Measurements from ENCODE around the gene PLEKHJ1.

PLEKHJ1 gene

DNA sequence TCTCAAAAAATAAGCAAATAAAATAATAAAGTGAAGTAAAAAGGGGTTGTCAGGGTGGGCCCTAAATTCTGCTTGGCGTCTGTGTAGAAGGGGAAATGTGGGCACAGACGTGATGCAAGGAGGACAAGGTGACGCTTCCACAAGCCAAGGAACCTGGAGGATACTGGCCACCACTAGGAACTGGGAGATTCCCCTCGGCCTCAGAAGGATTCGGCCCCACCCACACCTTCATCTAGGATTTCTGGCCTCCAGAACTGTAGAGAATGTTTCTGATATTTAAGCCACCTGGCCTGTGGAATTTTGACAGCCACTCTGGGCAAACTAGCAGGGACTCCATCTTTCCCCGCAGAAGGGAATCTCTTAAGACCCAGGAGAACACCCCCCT lies 1.1 kb downstream of the PLEKHJ1 start:
- no peak for DNase-seq

DNA sequence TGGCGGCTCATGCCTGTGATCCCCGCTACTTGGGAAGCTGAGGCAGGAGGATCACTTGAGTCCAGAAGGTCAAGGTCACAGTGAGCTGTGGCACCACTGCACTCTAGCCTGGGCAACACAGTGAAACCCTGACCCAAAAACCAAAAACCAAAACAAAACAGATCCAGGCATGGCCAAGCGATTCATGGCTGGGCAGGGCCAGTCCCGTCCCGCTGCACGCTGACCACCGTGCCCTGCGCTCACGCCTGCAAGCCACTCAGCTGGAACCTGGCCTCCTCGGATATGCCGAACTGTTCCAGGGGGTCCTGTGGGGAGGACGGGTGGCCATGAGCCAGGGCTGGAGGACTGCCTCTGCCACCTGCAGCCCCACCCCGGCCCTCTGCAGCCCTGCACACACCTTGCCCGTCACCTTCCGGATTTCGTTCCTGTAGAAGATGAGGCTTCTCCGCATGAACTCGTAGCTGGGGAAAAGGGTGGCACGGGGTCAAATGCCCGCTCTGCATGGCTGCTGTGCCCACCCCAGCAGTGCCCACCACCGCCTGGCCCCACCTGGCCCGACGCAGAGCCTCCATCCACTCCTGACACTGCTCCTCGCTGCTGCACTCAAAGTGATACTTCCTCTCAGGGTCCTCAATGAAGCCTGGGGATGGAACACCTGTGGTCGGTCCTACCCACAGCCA lies 2.4 kb downstream of the PLEKHJ1 start:
- no peak for DNase-seq

DNA sequence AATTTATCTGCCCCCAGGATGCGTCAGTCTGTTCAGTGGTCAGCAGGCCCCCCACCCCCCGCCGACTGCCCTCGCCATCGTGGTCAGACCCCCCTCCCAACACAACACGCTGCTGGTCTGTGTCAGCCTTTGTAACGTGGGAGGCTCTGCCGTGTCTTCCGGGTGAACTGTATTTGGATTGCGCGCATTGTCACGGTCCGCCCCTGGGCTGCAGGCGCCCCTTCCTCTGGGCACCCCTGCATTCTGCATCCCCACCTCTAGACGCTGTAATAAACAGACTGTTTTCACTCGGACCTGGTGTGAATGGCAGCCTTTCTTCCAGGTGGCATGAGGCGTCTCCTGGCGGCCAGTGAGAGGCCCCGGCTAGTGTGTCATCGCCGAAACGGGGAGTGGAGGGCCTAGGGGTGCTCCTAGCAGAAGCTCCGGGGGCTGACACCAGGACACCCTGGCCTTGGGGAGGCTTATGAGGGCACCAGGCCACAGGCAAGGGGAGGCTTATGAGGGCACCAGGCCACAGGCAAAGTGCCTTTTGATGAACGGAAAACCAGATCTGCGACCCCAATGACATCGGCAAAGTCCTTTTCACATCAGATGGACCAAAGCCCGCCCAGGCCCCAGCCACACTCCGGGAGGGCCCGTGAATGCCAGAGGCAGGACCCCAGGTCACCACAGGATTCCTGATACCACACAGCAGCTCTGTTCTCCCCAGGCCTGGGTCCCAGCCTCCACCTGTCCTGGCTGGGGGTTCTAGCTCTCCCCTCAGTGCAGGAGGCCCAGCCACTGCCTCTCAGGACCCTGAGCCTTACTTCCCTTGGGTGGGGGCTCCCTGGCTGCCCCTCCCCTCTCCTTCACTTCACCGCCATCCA lies 3.6 kb downstream of the PLEKHJ1 start:
- no peak for DNase-seq

DNA sequence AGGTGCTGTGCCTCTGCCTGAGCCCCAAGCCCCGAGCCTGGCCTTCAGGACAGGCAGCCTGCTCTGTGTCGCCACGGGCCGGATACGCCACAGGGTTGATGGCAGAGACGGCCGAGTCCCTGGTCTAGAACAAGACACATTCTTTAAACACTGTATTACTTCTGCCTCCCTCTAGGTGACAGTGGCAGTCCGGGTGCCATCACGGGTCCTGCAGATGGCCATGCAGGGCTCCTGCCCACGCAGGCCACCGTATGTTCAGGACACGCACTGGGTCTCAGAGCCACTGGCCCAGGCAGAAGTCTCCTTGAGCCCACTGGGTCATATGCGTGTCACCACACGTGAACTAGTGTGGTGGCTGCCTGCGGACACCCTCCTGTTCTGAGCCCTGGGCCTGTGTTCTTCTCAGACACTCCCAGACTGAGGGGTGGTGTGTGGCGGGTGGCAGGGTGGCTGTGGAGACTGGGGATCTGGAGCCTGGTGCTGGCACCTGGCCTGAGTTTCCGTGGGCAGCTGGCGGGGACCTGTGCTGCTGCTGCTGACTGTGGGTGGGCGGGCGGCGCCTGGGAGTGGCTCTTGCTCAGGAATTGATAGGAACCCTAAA lies 4.4 kb downstream of the PLEKHJ1 start:
- no peak for DNase-seq

DNA sequence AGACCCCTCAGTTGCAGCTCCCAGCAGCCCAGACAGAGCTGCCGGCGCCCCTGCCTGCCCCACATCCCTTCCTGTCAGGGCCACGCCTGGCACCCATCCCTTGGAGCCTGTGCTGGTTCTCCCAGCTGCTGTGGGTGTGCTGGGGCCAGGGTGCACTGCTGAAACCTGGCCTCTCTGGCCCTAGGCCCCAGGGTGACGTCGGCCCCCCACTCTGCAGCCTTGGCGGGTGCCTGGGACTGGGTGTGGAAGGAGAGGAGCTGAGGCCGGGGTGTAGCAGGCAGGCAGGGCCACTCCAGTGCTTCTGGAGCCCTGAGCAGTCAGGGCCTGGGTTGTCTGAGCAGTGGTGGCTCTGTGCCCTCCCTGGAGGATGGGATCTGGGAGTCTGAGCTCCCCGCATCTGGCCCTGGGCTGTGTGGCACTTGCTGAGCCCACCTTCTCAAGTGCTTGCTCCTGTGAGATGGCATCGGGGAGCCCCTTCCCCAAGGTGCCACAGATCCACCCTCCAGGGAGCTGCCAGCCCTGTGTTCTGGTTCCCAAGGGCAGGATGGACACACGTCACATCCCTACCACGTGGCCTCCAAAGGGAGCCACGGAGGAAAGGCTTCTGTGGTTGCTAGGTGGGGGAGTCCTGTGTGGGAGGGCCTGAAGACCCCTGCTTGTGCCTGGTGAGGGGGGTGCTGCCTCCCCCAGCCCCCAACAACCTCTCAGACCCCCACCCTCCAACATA lies 5.2 kb downstream of the PLEKHJ1 start:
- DNase-seq: no peak

DNA sequence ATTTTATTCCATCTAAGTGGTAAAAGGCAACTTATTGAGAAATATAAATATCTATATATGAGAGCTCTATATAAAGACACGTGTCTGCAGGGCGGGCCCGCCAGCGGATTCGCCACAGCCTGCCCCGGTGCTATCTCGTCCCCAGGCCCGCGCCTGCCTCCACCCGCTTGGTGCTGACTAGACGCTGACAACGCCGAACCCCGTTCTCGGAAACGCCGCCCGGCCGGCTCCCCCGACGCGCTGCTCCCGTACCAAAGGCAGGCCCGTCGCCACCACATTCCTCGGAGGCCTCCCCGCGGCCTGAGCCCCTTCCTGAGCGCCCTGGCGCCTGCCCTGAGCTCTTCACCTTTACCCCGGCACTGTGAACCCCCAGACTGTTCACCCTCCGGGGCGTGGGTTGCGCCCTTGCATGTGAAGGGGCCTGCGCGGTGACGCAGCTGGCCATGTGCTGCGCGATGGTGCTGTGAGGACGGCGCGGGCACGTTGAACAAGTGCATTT lies 6.0 kb downstream of the PLEKHJ1 start:
- no peak for DNase-seq

DNA sequence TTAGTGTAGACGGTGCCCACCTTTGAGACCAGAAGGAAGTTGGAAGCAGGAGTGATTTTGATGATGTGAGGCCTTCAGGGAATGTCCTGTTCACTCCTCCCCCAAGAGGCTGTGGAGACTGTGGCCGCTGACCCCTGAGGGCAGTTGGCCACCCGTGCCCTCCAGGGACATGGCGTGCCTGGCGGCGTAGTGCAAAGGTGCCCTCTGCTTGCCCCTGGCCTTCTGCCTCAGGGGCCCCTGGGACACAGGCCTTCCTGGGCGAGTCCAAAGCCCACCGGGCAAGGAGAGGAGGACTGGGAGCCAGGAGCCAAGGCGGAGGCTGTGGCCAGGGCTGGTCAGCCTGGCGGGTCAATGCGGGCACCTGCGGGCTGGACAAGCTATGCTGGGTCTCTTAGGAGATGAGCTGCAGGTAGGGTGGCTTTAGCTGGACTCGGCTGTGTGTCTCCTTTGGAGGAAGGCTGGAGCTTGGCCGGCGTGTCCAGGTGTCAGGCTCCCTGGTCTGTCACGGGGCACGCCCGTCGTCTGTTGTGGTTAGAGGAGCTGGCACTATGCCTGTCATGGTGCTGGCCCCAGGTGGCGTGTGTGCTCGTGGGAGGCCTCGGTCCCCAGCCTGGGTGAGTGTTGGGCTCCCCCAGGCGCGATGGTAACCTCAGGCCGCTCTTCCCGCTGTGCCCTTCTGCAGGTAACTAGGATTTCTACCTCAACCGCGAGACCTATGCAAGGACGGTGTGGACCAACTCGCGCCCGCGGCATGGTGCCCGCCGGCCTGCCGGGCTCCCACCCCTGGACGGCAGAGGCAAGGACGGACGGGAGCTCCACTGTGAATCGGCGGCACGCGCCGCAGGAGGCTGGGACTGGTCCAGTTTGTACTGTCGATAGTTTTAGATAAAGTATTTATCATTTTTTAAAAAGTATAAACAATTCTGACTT lies 6.8 kb downstream of the PLEKHJ1 start:
- no peak for DNase-seq

DNA sequence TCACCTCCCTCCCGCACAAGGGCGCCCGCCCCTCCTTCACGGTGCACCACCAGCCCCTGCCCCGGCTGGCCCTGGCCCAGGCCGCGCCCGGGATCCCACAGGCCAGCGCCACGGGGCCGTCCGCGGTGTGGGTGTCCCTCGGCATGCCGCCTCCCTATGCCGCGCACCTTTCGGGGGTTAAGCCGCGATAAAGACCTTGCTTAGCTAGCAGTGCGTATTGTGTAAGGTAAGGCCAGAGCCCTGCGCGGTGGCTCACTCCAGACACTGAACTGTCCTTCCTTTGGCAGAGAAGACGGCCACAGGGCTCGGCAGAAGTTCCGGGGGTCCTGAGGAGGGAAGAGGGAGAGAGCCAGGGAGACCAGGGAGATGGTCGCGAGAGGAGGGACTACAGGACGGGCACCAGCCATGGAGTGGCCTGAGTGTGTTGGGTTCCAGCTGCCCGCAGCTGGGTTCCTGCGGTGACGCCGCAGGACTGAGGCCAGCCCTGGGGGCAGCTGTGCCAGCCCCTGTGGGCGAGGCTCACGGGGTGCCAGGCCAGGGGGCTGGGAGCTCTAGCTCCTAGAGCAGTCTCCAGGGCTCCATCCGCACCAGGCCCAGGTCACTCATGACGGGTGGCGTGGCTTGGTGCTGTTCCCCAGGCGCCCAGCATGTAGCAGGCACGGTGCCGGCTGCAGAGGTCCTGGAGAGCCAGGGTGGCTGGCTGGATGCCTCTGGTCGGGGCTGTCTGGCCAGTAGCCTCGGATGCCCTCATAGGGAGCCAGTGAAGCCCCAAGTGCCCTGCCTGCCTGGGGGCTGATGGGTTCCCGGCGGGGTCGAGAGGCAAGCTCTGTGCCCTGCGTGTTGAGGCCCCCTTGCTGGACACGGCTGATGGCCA lies 7.7 kb downstream of the PLEKHJ1 start:
- no peak for DNase-seq

DNA sequence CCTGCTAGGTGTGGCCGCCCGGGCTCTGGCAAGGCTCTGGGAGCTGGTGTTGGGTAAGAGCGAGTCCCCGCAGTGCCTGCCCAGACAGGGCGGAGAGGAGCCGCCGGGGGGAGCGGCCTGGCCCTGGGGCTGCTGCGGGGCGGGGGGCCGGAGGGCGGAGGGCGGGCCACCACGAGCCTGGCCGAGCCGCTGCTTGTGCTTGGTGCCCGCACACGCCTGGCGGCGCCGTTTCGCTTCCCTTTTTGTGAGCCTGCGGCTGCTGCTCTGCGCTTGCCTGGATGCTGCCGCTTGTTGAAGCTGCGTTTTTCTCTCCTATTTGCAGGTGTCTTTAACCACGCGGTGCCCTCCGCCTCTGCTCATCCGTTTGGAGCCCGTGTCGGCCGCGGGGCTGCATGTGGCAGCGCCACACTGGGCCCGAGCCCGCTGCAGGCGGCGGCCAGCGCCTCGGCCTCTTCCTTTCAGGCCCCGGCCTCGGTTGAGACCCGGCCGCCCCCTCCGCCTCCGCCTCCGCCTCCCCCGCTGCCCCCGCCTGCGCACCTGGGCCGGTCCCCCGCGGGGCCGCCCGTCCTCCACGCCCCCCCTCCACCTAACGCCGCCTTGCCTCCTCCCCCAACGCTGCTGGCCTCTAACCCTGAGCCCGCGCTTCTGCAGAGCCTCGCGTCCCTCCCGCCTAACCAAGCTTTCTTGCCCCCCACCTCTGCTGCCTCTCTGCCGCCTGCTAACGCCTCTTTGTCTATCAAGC lies 8.5 kb downstream of the PLEKHJ1 start:
- DNase-seq: no peak

DNA sequence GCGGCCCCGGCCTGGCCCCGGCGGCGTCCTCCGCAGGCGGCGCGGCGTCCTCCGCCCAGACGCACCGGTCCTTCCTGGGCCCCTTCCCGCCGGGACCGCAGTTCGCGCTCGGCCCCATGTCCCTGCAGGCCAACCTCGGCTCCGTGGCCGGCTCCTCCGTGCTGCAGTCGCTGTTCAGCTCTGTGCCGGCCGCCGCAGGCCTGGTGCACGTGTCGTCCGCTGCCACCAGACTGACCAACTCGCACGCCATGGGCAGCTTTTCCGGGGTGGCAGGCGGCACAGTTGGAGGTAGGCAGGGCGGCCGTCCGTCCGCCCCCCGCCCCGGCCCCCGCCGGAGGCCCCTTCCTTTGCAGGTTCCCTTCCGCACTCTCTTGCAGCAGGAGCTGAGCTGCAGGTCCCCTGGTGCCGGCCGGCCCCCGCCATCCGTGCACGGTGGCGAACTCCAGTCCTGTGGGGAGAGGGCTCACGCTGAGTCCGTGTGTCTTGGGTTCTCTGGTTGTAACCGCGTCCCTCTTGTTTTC lies 9.2 kb downstream of the PLEKHJ1 start:
- no peak for DNase-seq

DNA sequence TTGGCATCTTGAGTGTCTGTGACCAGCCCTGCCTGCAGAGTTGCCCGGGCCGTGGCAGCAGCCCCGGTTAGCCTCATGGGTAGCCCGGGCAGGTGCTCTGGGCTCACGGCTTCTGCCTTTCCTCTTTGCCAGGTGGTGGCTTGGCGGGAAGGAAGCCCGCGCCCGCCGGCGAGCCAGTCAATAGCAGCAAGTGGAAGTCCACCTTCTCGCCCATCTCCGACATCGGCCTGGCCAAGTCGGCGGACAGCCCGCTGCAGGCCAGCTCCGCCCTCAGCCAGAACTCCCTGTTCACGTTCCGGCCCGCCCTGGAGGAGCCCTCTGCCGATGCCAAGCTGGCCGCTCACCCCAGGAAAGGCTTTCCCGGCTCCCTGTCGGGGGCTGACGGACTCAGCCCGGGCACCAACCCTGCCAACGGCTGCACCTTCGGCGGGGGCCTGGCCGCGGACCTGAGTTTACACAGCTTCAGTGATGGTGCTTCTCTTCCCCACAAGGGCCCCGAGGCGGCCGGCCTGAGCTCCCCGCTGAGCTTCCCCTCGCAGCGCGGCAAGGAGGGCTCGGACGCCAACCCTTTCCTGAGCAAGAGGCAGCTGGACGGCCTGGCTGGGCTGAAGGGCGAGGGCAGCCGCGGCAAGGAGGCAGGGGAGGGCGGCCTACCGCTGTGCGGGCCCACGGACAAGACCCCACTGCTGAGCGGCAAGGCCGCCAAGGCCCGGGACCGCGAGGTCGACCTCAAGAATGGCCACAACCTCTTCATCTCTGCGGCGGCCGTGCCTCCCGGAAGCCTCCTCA lies 9.9 kb downstream of the PLEKHJ1 start:
- DNase-seq: no peak

DNA sequence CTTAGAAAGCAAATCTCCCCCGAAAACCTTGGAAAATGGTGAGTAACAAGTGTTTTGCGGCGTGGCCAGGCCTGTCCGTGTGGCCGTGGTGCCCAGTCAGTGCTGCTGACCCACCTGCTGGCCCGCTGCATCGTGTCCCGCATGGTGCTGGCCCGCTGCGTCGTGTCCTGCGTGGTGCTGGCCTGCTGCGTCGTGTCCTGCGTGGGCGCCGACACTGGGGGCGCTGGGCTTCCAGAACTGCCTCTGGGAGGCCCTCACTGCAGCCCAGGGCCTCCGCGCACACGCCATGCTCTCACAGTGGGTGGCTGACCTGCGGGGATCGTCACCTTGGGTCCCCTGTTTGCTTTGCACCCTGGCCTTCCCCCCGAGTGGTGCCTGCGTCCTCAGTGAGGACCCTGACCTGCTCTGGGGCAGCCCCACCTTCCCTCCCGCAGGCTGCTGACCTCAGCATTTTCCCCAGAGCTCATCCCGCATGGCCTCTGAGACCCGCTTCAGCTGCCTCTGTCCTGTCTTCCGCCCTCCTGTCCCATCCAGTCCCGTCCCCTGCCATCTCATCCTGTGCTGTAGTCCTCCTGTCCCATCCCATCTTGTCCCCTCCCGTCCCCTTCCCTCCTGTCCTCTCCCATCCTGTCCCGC lies 10.6 kb downstream of the PLEKHJ1 start:
- no peak for DNase-seq

DNA sequence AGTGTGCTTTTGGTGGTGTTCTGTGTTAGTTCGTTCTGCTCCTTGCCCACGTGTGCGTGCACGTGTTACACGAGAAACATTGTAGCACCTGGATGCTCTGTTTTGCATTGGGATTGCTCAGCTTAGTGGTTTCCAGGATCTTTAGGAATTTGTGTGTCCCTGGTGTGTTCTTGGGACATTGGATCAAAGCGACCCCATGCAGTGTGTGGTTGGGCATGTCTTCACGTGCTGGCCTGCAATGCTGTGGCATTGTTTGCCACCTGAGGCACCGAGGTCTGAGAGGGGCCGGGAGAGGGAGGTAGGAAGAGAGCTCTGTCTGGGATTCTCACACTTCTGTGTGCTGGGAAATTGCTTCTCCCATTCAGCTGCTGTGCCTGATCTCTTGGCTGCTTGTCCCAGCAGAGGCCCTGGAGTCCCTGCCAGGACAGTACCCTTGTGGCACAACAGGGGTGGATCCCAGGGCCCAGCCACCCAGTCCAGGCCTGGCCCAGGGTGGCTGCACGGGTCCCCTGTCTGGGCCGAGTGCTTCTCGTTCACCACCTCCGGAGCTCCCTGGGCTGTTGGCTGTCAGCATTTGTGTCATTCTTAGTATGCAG lies 11.3 kb downstream of the PLEKHJ1 start:
- no peak for DNase-seq

DNA sequence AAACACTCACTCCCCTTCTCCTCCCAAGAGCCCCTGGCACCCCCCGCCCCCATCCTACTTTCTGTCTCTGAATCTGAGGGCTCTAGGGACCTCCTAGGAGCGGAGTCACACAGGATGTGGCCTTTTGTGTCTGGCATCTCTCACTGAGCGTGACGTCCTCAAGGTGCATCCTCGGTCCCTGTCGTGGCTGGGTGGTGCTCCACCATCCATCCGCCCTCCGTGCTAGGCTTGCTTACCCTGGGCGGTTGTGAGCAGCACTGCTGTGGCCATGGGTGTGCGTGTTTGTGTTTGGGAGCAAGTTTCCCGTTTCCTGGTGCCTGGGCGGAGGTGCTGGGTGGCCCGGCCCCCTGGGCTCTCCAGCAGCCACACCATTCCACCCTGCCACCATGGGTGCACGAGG lies 12.2 kb downstream of the PLEKHJ1 start:
- DNase-seq: no peak

DNA sequence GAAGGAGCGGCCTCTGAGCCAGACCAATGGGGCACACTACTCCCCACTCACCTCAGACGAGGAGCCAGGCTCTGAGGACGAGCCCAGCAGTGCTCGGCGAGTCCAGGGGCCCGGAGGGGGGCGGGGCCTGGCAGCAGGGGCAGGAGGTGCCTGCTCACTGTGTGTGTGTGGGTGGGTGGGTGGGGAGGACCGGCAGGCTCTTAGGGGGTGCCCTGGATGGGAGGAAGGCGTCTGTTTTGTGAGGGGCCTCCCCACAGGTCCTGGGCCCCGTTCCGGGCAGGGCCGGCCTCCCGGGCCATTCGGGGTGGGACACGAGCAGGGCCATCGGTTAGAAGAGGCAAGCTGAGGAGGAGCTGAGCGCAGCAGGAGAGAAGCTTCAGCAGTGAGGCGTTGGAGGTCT lies 12.7 kb downstream of the PLEKHJ1 start:
- no peak for DNase-seq

DNA sequence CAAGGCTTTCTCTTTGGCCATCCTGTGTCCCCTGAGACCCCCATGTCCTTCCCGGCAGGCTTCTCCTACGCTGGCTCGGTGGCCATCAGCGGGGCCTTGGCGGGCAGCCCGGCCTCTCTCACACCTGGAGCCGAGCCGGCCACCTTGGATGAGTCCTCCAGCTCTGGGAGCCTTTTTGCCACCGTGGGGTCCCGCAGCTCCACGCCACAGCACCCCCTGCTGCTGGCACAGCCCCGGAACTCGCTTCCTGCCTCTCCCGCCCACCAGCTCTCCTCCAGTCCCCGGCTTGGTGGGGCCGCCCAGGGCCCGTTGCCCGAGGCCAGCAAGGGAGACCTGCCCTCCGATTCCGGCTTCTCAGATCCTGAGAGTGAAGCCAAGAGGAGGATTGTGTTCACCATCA lies 14.2 kb downstream of the PLEKHJ1 start:
- no peak for DNase-seq

DNA sequence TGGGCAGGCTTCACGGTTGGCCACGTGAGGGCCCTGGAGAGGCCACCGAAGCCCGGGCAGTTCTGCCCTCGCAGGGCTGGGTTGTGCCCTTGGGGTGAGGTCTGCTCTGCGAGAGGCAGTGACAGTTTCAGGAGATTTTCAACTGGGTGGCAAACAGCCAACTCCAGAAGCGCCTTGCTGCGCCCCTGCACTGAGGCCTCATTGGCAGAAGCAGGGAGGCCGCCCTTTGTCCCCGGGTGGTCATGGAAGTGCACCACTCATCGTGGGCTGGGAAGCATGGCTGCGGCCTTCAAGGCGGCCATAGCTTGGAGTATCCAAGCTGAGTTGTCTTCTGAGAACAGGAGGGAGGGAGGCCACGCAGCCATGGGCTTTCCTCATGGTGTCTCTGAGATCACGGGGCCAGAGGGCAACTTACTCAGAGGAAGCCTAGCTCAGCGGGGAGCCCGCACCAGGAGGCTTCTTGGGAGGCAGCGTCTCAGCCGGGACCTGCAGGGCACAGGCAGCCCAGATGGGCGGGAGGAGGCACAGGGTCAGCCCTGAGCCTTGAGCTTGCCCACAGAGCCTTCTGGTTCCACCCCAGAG lies 14.8 kb downstream of the PLEKHJ1 start:
- no peak for DNase-seq

DNA sequence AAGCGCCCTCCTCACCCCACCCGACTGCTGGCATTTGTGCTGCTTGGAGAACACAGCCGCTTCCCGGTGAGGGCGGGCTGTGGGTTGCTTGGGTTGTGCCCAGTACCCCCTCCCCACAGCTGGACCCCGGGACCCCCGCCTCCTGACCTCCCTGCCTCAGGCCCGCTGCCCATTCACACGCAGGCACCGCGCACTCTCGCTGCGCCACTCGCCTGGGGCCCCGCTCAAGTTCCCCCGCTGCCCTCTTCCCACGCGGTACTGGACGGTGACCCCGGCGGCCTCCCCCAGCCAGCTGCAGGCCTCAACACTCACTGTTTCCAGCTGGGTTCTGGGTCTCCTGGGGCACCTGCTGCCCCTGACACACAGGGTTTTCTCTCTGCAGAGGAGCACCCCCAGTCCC lies 16.4 kb downstream of the PLEKHJ1 start:
- no peak for DNase-seq

Measured in NCI-H2029 treated with DMSO at 0.1 percent for 48 hours (cell line).